ENCODE results near the gene DIRAS3. TPM values are rescaled to one million over a fixed set of nuclear protein-coding genes. Genes with fewer than 3 reads are reported as not detected.
"Not testable (repeated sequence)": the region's sequence is repeated elsewhere in the genome, so short reads cannot be mapped to it uniquely, and the experiment has no call there.

DIRAS3 gene
- total RNA-seq, 1 experiment from 2014 or later = not detected

DNA sequence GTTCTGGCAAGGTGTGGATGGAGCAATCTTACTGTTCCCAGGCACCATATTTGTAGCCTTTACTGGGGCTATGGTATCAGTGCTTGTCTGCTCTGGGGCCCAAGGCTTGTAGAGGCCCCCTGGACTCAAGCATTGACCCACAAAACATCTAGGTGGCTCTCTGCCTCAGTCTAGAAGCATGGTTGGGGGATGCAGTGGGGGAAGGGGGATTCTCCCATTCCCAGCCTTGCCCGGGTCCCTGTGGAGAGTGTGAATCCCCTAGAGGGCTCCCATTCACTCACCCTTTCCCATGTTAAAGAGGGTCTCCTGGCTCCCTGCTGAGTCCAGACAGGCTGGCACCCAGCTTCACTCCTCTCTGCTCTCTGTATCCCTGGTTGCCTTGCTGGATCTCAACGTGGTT lies 28.2 kb upstream of the DIRAS3 start:
- Mint-ChIP-seq H3K9me3 (ENCODE audit: unreplicated experiment) (no peaks in the 10 kb centered on the region), H3K36me3 (ENCODE audit: insufficient read depth, unreplicated experiment) (no peaks in the 10 kb centered on the region), H3K27me3 (ENCODE audit: insufficient read depth, unreplicated experiment) (peaks cover 6% of the 10 kb centered on the region), H3K4me3 (ENCODE audit: unreplicated experiment) (no peak overlapping the region), H3K27ac (ENCODE audit: unreplicated experiment) (no peak overlapping the region), H3K4me1 (ENCODE audit: low read depth, unreplicated experiment) (no peaks in the 10 kb centered on the region)
- no peaks in the 10 kb centered on the region for H3K9me3 ChIP-seq
- BruUV-seq (replicated peaks) = no TSS peak
- ChIA-PET POLR2A (no interaction called here), CTCF (no interaction called here)
- no peaks in the 10 kb centered on the region for H3K4me1 ChIP-seq
- DNase-seq = no peak
- no peak for TF ChIP-seq CTCF (IDR thresholded peaks at IDR 0.05; ENCODE audit: insufficient read depth in 1 of 2, low read depth in 1 of 2, low read length in 1 of 2, severe bottlenecking in 1 of 2, unreplicated experiment in 1 of 2)
- intact Hi-C loops (cut with micrococcal nuclease; ENCODE audit: unreplicated experiment) = no loop called here
- no peaks in the 10 kb centered on the region for H3K36me3 ChIP-seq (ENCODE audit: control insufficient read depth, insufficient read depth, low read length)
- H3K27me3 ChIP-seq (replicated peaks; ENCODE audit: control insufficient read depth, insufficient read depth, low read length) = no peaks in the 10 kb centered on the region
- H3K4me3 ChIP-seq (ENCODE audit: low read depth, low read length) = no peak overlapping the region

- H3K4me3 Mint-ChIP-seq (ENCODE audit: unreplicated experiment) = no peak overlapping the region
- Histone ChIP-seq H3K27me3 (replicated peaks; ENCODE audit: control insufficient read depth, insufficient read depth, low read length) (no peaks in the 10 kb centered on the region), H3K4me3 (ENCODE audit: low read depth, low read length) (no peak overlapping the region), H3K4me1 (no peaks in the 10 kb centered on the region), H3K9me3 (no peaks in the 10 kb centered on the region), H3K36me3 (ENCODE audit: control insufficient read depth, insufficient read depth, low read length) (no peaks in the 10 kb centered on the region)
- CTCF ChIA-PET = no interaction called here
- no peaks in the 10 kb centered on the region for H3K36me3 Mint-ChIP-seq (ENCODE audit: insufficient read depth, unreplicated experiment)
- peaks cover 9% of the 10 kb centered on the region for H3K27me3 Mint-ChIP-seq (ENCODE audit: insufficient read depth, unreplicated experiment)
- no peak overlapping the region for H3K27ac Mint-ChIP-seq (ENCODE audit: unreplicated experiment)
- no peaks in the 10 kb centered on the region for H3K4me1 Mint-ChIP-seq (ENCODE audit: low read depth, unreplicated experiment)
- BruUV-seq (replicated peaks) = no TSS peak
- POLR2A ChIA-PET = no interaction called here
- intact Hi-C loops (cut with micrococcal nuclease; ENCODE audit: unreplicated experiment) = no loop called here
- TF ChIP-seq CTCF (IDR thresholded peaks at IDR 0.05; ENCODE audit: insufficient read depth in 1 of 2, low read depth in 1 of 2, low read length in 1 of 2, severe bottlenecking in 1 of 2, unreplicated experiment in 1 of 2) = no peak
- DNase-seq = no peak
- no peaks in the 10 kb centered on the region for H3K9me3 Mint-ChIP-seq (ENCODE audit: unreplicated experiment)
These were observed 24.0 kb upstream of the DIRAS3 start for GRCh38 chr1:68074472-68074871.

- intact Hi-C loops (cut with micrococcal nuclease; ENCODE audit: unreplicated experiment) = no loop called here
- CTCF ChIA-PET = no interaction called here
These were observed 15.3 kb upstream of the DIRAS3 start for GRCh38 chr1:68065766-68066165.

DNA sequence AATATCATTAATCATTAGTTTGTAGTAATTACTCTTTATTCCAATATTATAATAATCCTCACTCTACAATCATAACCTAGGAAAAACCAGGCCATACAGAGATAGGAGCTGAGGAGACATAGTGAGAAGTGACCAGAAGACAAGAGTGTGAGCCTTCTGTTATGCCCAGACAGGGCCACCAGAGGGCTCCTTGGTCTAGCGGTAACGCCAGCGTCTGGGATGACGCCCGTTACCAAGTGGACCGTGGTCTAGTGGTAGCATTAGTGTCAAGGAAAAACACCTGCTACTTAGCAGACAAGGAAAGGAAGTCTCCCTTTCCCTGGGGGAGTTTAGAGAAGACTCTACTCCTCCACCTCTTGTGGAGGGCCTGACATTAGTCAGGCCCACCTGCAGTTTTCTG lies 7.6 kb upstream of the DIRAS3 start:
- H3K4me3 Mint-ChIP-seq (ENCODE audit: unreplicated experiment); H3K4me1 ChIP-seq; POLR2A ChIA-PET; CTCF ChIA-PET; H3K36me3 ChIP-seq (ENCODE audit: control insufficient read depth, insufficient read depth, low read length); H3K9me3 ChIP-seq; DNase-seq; intact Hi-C loops (cut with micrococcal nuclease; ENCODE audit: unreplicated experiment); H3K36me3 Mint-ChIP-seq (ENCODE audit: insufficient read depth, unreplicated experiment); BruUV-seq (replicated peaks); H3K27me3 Mint-ChIP-seq (ENCODE audit: insufficient read depth, unreplicated experiment); H3K27me3 ChIP-seq (replicated peaks; ENCODE audit: control insufficient read depth, insufficient read depth, low read length); H3K4me1 Mint-ChIP-seq (ENCODE audit: low read depth, unreplicated experiment); H3K4me3 ChIP-seq (ENCODE audit: low read depth, low read length); H3K27ac Mint-ChIP-seq (ENCODE audit: unreplicated experiment): not testable (repeated sequence)
- H3K9me3 Mint-ChIP-seq (ENCODE audit: unreplicated experiment) = peaks cover 10% of the 10 kb centered on the region

More at GRCh38 chr1:68065766-68066165, 15.3 kb upstream of the DIRAS3 start:
- H3K27me3 Mint-ChIP-seq (ENCODE audit: insufficient read depth, unreplicated experiment) = peaks cover 3% of the 10 kb centered on the region
- DNase-seq = no peak
- no peaks in the 10 kb centered on the region for H3K36me3 Mint-ChIP-seq (ENCODE audit: insufficient read depth, unreplicated experiment)
- no peaks in the 10 kb centered on the region for H3K9me3 Mint-ChIP-seq (ENCODE audit: unreplicated experiment)
- no peaks in the 10 kb centered on the region for H3K9me3 ChIP-seq
- no TSS peak for BruUV-seq (replicated peaks)
- no peak overlapping the region for H3K27ac Mint-ChIP-seq (ENCODE audit: unreplicated experiment)
- no peak overlapping the region for H3K4me3 Mint-ChIP-seq (ENCODE audit: unreplicated experiment)
- no peak for TF ChIP-seq CTCF (IDR thresholded peaks at IDR 0.05; ENCODE audit: insufficient read depth in 1 of 2, low read depth in 1 of 2, low read length in 1 of 2, severe bottlenecking in 1 of 2, unreplicated experiment in 1 of 2)
- POLR2A ChIA-PET = no interaction called here
- H3K27me3 ChIP-seq (replicated peaks; ENCODE audit: control insufficient read depth, insufficient read depth, low read length) = no peaks in the 10 kb centered on the region
- no peak overlapping the region for H3K4me3 ChIP-seq (ENCODE audit: low read depth, low read length)
- H3K4me1 Mint-ChIP-seq (ENCODE audit: low read depth, unreplicated experiment) = no peaks in the 10 kb centered on the region
- no peaks in the 10 kb centered on the region for H3K36me3 ChIP-seq (ENCODE audit: control insufficient read depth, insufficient read depth, low read length)
- H3K4me1 ChIP-seq = no peaks in the 10 kb centered on the region

Measured in Caco-2 (cell line).